Neuron (in vitro differentiated cells): Measurements from ENCODE around the gene SPECC1L.

Experiments used
- H2AFZ ChIP-seq: one replicate; pipeline ENCODE4 v1.6.1; 2013; ENCODE audit warnings: low read depth, mild to moderate bottlenecking, inconsistent platforms, low read length, moderate library complexity
- H3K27me3 ChIP-seq: one replicate; pipeline ENCODE4 v1.6.1; 2013; ENCODE audit warnings: low read length; ENCODE audit not compliant: insufficient read depth
- H3K36me3 ChIP-seq: one replicate; pipeline ENCODE4 v1.6.1; 2013; ENCODE audit warnings: low read length; ENCODE audit not compliant: insufficient read depth
- H3K4me1 ChIP-seq: one replicate; pipeline ENCODE4 v1.6.1; 2013; ENCODE audit warnings: low read length; ENCODE audit not compliant: insufficient read depth
- H3K4me3 ChIP-seq: 2 replicates; pipeline ENCODE4 v1.5.1; 2013; ENCODE audit warnings: mild to moderate bottlenecking, low read length, moderate library complexity
- H3K9me3 ChIP-seq: one replicate; pipeline ENCODE4 v1.6.1; 2013; ENCODE audit warnings: low read length

SPECC1L gene

GRCh38 chr22:24426436-24426835 lies 155.8 kb downstream of the SPECC1L start:
- H3K4me3 ChIP-seq: no peak overlapping the region
- no peak overlapping the region for H2AFZ ChIP-seq
- H3K27me3 ChIP-seq: peaks cover 28% of the 10 kb centered on the region
- peaks cover 16% of the 10 kb centered on the region for H3K4me1 ChIP-seq
- H3K9me3 ChIP-seq: no peaks in the 10 kb centered on the region
- H3K36me3 ChIP-seq: no peaks in the 10 kb centered on the region

- H3K9me3 ChIP-seq: no peaks in the 10 kb centered on the region
- H3K27me3 ChIP-seq: peaks cover 28% of the 10 kb centered on the region
- H3K4me1 ChIP-seq: peaks cover 16% of the 10 kb centered on the region
- no peaks in the 10 kb centered on the region for H3K36me3 ChIP-seq
- H2AFZ ChIP-seq: no peak overlapping the region
- H3K4me3 ChIP-seq: no peak overlapping the region
Observed at GRCh38 chr22:24426851-24427499, 156.3 kb downstream of the SPECC1L start.

DNA sequence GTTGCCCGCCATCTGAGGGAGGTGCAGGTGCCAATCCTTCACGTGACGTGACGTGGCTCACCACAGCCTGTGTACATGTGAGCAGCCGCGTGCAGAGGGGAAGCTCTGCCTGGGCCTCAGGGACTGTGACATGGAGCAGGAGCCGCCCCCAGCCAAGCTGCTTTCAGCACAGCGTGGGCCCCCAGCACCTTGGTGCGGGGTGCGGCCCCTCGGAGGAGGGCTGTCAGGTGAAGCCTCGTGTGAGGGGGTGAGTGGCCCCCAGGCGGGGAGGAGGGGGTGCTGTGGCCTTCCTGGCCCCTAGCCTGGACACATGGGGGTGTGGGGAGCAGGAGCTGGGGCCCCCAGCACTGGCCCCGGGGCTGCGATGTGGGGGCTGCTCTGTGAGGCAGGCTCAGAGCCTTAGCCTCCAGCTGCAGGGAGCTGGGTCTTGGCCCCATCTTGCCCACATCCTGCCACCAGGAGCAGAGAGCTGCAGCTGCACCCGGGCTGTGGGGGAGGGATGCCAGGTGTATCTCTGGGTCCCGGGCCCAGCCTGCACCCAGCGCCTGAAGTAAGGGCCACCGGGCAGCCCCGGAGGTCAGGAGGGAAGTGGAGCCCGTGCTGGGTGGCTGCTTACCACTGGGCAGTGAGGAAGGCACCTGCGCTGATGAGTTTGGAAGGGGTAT lies 157.0 kb downstream of the SPECC1L start, which contains the start of gene ADORA2A:
Gene ADORA2A (plus strand): TSS at position 100 of the 665 bp plus-strand sequence. CDS start 5,806 bp downstream, outside the sequence.
- Histone ChIP-seq H3K4me3 (no peak within 1 kb of the TSS), H2AFZ (no peak within 1 kb of the TSS), H3K9me3 (no peaks in the 10 kb centered on the region), H3K36me3 (no peaks in the 10 kb centered on the region), H3K4me1 (peaks cover 16% of the 10 kb centered on the region), H3K27me3 (peaks cover 28% of the 10 kb centered on the region)

GRCh38 chr22:24428751-24429410 lies 158.2 kb downstream of the SPECC1L start:
- Histone ChIP-seq H3K27me3 (peaks cover 28% of the 10 kb centered on the region), H2AFZ (no peak overlapping the region), H3K4me1 (peaks cover 16% of the 10 kb centered on the region)

DNA sequence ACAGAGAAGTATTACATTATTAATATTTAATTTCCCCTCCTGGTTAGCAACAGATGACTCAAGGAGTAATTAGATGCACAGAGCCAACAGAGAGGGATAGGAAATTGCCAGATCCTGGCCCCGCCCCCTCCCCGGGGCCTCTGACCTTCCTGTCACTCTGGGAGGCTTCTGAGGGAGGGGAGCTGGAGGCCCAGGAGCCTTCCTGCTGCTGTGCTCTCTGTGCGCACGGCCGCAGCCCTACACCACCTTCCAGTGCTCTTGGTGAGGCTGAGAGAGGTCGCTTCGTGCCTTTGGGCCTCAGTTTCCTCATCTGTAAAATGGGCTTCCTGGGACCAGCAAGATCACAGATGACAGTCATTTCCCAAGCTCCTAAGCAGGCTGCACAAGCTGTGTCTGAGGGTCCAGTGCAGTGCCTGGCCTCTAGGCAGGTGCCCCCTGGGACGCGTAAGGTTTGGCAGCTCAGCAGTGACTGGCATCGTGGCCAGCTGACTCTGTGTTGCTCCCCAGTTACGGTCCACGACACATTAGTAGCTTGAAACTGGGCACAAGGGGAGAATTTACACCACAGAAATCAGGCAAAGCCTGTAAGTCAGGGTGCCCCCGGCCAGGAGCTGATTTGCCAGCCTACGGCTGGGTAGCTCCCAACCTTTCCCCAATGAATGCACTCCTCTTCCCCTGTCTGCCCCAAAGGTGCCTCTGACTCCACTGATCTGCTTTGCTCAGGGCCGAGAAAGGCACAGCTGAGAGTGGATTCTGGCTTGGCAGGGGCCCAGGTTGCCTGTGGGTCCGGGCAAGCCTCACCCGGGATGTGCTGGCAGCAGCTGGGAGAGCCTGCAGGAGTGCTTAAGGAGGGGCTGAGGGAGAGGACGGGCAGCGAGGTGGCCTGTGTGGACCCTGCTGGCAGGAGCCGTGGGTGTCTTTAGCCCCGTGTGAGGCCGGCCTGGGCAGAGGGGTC lies 159.1 kb downstream of the SPECC1L start:
- peaks cover 15% of the 10 kb centered on the region for H3K4me1 ChIP-seq
- peaks cover 21% of the 10 kb centered on the region for H3K27me3 ChIP-seq
- H2AFZ ChIP-seq: no peak overlapping the region
- no peaks in the 10 kb centered on the region for H3K9me3 ChIP-seq
- H3K4me3 ChIP-seq: no peak overlapping the region
- H3K36me3 ChIP-seq: no peaks in the 10 kb centered on the region

More at GRCh38 chr22:24428751-24429410, 158.2 kb downstream of the SPECC1L start:
- Histone ChIP-seq H3K4me3 (no peak overlapping the region), H3K36me3 (no peaks in the 10 kb centered on the region), H3K9me3 (no peaks in the 10 kb centered on the region)

GRCh38 chr22:24430431-24431308 lies 160.0 kb downstream of the SPECC1L start:
- Histone ChIP-seq H2AFZ (no peak overlapping the region), H3K9me3 (no peaks in the 10 kb centered on the region), H3K4me3 (no peak overlapping the region), H3K4me1 (peaks cover 15% of the 10 kb centered on the region), H3K36me3 (no peaks in the 10 kb centered on the region), H3K27me3 (peaks cover 12% of the 10 kb centered on the region)

- no peak overlapping the region for H3K4me3 ChIP-seq
Observed at GRCh38 chr22:24431309-24432034, 160.8 kb downstream of the SPECC1L start.

DNA sequence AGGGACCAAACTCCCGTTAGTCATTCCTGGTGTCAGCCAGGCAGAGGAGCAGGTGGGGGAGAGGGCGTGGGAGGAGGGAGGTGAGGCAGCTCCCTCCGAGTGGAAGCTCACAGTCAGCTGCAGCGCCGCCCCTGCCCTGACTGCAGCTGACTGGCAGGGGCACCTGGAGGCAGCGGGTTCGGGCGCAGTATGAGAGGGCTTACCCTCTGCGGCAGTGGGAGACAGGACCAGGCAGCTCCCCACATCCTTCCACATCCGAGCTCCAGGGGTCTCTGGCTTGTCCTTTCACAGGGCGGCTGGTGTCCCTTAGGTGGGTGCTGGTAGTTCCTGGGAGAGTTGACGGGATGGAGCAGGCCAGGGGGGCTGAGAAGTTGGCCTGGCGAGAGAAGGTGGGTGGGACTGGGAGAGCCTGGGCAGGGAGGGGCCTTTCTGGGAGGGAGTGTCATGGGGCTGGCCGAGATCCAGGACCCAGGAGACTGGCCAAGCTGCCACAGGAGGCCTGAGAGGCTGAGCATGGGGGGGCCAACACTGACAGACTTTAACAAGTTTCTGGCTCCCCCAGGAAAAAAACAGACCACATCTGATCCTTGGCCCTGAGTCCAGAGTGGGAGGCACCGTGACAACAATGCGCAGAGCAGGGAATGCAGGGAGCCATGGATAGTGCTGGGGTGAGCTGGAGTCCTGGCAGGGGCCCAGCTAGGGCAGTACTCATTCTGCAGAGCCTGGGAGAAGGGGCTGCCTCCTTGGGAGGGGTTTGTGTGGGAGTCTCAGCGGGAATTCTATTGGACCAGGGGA lies 161.6 kb downstream of the SPECC1L start:
- Histone ChIP-seq H3K4me1 (peaks cover 15% of the 10 kb centered on the region), H3K27me3 (no peaks in the 10 kb centered on the region), H3K36me3 (no peaks in the 10 kb centered on the region), H3K4me3 (no peak overlapping the region), H3K9me3 (no peaks in the 10 kb centered on the region), H2AFZ (no peak overlapping the region)

More at GRCh38 chr22:24431309-24432034, 160.8 kb downstream of the SPECC1L start:
- H3K4me1 ChIP-seq: peaks cover 15% of the 10 kb centered on the region
- H3K27me3 ChIP-seq: peaks cover 4% of the 10 kb centered on the region
- H3K9me3 ChIP-seq: no peaks in the 10 kb centered on the region
- H3K36me3 ChIP-seq: no peaks in the 10 kb centered on the region
- no peak overlapping the region for H2AFZ ChIP-seq

- H3K36me3 ChIP-seq: no peaks in the 10 kb centered on the region
- H3K4me3 ChIP-seq: no peak overlapping the region
- H3K9me3 ChIP-seq: no peaks in the 10 kb centered on the region
- peaks cover 15% of the 10 kb centered on the region for H3K4me1 ChIP-seq
- no peaks in the 10 kb centered on the region for H3K27me3 ChIP-seq
- no peak overlapping the region for H2AFZ ChIP-seq
Observed at GRCh38 chr22:24433001-24433827, 162.6 kb downstream of the SPECC1L start.

GRCh38 chr22:24433828-24434470 lies 163.3 kb downstream of the SPECC1L start:
- Histone ChIP-seq H3K4me3 (no peak overlapping the region), H2AFZ (no peak overlapping the region), H3K27me3 (no peaks in the 10 kb centered on the region), H3K36me3 (no peaks in the 10 kb centered on the region), H3K9me3 (no peaks in the 10 kb centered on the region), H3K4me1 (peaks cover 9% of the 10 kb centered on the region)
